Stomach smooth muscle (tissue), 2 donors: ENCODE data around the gene MAPK8IP1.
A peak's percentile ranks its signal among the peaks of the same experiment; 100 is the strongest.

Experiments
- H3K27ac ChIP-seq: one replicate; pipeline ENCODE4 v1.7.0; 2013; ENCODE audit warnings: mild to moderate bottlenecking, low read length, inconsistent platforms
- H3K27me3 ChIP-seq, 2 donors: one replicate each; pipeline ENCODE4 v1.7.0; 2013; ENCODE audit warnings: low read length in 2 of 2; ENCODE audit not compliant: insufficient read depth in 2 of 2, control insufficient read depth in 1 of 2
- H3K36me3 ChIP-seq, 2 donors: one replicate each; pipeline ENCODE4 v1.7.0; 2013; ENCODE audit warnings: low read length in 2 of 2; ENCODE audit not compliant: control insufficient read depth in 2 of 2, insufficient read depth in 2 of 2
- H3K4me1 ChIP-seq: one replicate; pipeline ENCODE4 v1.7.0; 2013; ENCODE audit warnings: low read length; ENCODE audit not compliant: control insufficient read depth, insufficient read depth
- H3K4me3 ChIP-seq, 2 donors: one replicate each; pipeline ENCODE4 v1.7.0; 2013; ENCODE audit warnings: low read length in 2 of 2
- H3K9ac ChIP-seq, 2 donors: one replicate each; pipeline ENCODE4 v1.7.0; 2013; ENCODE audit warnings: low read length in 2 of 2, mild to moderate bottlenecking in 1 of 2
- H3K9me3 ChIP-seq, 2 donors: one replicate each; pipeline ENCODE4 v1.7.0; 2013; ENCODE audit warnings: low read length in 2 of 2; ENCODE audit not compliant: control insufficient read depth in 2 of 2
- donor health status: healthy.
- donor health status: Pancreatic carcinoma.

MAPK8IP1 gene

GRCh38 chr11:45850446-45850845 is 35.0 kb upstream of the MAPK8IP1 start:
- H3K4me1 ChIP-seq = peaks cover 65% of the 10 kb centered on the region
- H3K9ac ChIP-seq = no peak overlapping the region
- no peaks in the 10 kb centered on the region for H3K36me3 ChIP-seq
- H3K27me3 ChIP-seq = no peaks in the 10 kb centered on the region
- no peak overlapping the region for H3K27ac ChIP-seq
- H3K4me3 ChIP-seq = peak overlapping the region in 1 of 2 donors; percentile 15
- H3K9me3 ChIP-seq = no peaks in the 10 kb centered on the region

GRCh38 chr11:45851228-45851627 is 34.2 kb upstream of the MAPK8IP1 start:
- Histone ChIP-seq H3K4me1 (peaks cover 73% of the 10 kb centered on the region), H3K9me3 (no peaks in the 10 kb centered on the region), H3K27ac (no peak overlapping the region), H3K36me3 (peaks cover 0 to 2% of the 10 kb centered on the region in 2 donors), H3K9ac (peak overlapping the region in 1 of 2 donors; percentile 13), H3K27me3 (no peaks in the 10 kb centered on the region), H3K4me3 (no peak overlapping the region)

DNA sequence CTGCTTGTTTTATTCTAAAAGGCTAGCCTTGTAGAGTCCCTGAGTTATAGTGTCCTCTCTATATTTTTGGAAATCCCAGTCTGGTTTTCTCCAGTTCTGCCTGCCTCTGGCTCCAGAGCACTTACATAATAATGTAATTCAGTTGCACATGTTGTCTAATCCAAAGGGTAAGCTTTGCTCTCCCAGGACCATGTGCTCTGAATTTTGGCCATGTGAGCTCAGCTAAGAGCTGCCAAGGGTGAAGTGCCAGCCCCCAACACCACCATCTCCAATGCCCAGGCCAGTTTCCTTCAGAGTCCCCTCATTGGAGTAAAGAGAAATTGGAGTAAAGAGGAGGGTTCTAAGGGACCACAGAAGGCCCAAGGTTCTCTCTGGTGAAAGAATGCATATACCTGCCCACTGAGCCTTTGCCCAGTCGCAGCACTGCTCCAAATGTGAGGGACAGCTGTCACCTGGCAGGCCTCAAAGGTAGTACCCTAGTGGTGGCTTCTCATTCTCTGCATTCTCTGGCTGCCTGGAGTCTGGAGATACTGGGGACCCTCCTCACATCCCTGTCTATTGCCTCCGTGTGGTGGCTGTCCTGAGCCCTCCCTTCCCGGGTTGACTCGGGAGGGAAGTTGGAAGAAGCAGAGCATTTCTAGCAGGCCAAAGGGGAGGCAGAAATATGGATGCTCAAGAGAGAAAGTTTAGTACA is 33.3 kb upstream of the MAPK8IP1 start:
- peak overlapping the region; percentile 89 for H3K27ac ChIP-seq
- peaks cover 5 to 8% of the 10 kb centered on the region in 2 donors for H3K36me3 ChIP-seq
- peak overlapping the region; percentile 41 to 49 for H3K4me3 ChIP-seq
- H3K9me3 ChIP-seq = no peaks in the 10 kb centered on the region
- H3K27me3 ChIP-seq = no peaks in the 10 kb centered on the region
- H3K9ac ChIP-seq = peak overlapping the region in 1 of 2 donors; percentile 8
- peaks cover 81% of the 10 kb centered on the region for H3K4me1 ChIP-seq

GRCh38 chr11:45852712-45853101 is 32.7 kb upstream of the MAPK8IP1 start:
- H3K27ac ChIP-seq = peak overlapping the region; percentile 89
- no peak overlapping the region for H3K9ac ChIP-seq
- H3K4me1 ChIP-seq = peaks cover 86% of the 10 kb centered on the region
- peaks cover 7 to 9% of the 10 kb centered on the region in 2 donors for H3K36me3 ChIP-seq
- no peaks in the 10 kb centered on the region for H3K9me3 ChIP-seq
- no peaks in the 10 kb centered on the region for H3K27me3 ChIP-seq
- H3K4me3 ChIP-seq = peak overlapping the region in 1 of 2 donors; percentile 41

DNA sequence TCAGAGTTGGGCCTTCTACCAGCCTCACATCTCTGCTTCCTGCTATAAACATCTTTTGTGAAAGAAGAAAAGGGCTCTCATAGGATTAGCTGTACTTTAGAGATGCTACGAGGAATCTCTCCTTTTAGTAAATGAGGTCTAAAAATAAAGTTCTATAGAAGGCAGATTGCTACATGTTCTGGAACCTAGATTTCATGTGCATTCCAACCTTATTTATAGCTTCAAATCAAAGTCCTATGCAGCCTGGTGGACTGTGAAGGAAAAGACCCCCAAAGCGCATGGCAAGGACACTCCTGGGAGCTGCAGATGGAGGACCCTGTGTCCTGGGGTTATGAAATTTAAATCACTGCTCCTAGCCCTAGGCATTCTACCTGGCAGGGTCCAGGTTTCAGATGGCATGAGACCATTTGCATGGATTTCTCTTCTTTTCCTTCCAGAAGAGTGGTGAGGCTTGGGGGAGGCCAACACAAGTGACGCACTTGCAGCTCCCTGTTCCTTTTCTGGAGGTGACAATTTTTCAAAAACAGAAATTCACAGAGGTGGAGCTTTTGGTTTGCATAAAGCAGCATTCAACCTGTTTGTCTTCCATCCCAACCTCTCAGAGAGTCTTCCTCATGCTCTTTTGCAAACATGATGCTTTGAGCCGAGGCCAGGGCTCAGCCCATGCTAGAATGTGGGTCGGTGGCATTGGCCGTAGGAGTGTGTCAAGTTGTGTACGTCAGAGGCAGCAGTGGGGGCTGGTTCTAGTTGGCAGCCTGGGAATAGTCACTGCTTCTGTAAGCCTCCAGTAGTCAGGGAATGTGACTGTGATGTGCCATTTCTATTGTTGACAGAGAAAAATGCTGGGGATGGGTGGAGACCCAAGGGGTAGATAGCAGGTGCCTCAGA is 31.9 kb upstream of the MAPK8IP1 start:
- Histone ChIP-seq H3K9me3 (no peaks in the 10 kb centered on the region), H3K27ac (peak overlapping the region; percentile 89), H3K36me3 (peaks cover 7 to 9% of the 10 kb centered on the region in 2 donors), H3K4me3 (peak overlapping the region in 1 of 2 donors; percentile 22), H3K27me3 (no peaks in the 10 kb centered on the region), H3K4me1 (peaks cover 90% of the 10 kb centered on the region), H3K9ac (no peak overlapping the region)

DNA sequence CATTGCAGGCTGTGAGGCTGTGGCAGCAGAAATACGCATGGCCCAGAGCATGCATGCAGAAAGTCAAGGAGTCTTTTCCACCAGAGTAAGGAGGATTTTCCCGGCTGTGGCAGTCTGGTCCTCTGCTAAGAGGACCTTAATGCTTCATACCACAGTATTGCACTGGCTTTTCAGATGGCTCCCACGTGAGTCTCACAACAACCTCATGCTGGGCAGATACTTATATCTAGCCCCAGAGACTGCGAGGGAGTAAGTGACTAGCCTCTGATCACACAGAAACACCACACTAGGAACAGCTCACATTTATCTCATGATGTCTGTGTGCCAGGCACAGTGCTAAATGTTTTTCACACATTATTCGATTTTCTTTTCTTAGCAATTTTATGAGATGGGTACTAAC is 30.1 kb upstream of the MAPK8IP1 start:
- H3K9me3 ChIP-seq = no peaks in the 10 kb centered on the region
- peak overlapping the region in 1 of 2 donors; percentile 3 for H3K4me3 ChIP-seq
- peak overlapping the region; percentile 13 to 36 for H3K9ac ChIP-seq
- H3K36me3 ChIP-seq = peaks cover 7 to 9% of the 10 kb centered on the region in 2 donors
- H3K27ac ChIP-seq = peak overlapping the region; percentile 89
- no peaks in the 10 kb centered on the region for H3K27me3 ChIP-seq
- peaks cover 93% of the 10 kb centered on the region for H3K4me1 ChIP-seq

- peak overlapping the region in 1 of 2 donors; percentile 22 for H3K4me3 ChIP-seq
- H3K36me3 ChIP-seq = peaks cover 12 to 13% of the 10 kb centered on the region in 2 donors
- H3K9me3 ChIP-seq = no peaks in the 10 kb centered on the region
- peak overlapping the region in 1 of 2 donors; percentile 36 for H3K9ac ChIP-seq
- H3K27me3 ChIP-seq = no peaks in the 10 kb centered on the region
- H3K4me1 ChIP-seq = peaks cover 91% of the 10 kb centered on the region
- H3K27ac ChIP-seq = peak overlapping the region; percentile 89
These were observed 29.4 kb upstream of the MAPK8IP1 start for GRCh38 chr11:45856044-45856468.

DNA sequence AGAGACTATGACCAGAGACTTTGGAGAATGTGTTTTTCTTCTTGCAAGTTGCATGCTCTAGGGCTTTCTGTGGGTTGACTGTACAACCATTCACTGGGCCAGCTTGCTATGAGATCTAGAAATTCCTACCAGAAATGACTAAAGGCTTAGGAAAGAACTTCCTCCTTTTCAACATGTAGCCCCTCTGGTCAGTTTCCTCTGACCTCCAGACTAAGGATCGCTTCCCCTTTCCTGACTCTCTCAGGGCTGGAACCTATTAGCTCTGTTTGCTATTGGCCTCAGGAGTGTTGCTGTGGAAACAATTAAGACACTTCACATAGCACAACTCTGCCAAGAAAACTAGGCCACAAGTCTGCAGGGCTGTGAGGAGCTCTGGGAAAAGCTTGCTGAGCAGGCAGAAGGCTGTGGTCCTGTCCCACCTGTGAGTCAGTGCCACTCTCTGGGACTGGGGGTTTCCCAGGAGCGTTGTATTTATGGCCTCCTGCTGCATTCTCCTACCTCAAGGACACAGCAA is 27.4 kb upstream of the MAPK8IP1 start:
- Histone ChIP-seq H3K4me3 (peak overlapping the region; percentile 12 to 55), H3K36me3 (peaks cover 28 to 30% of the 10 kb centered on the region in 2 donors), H3K9me3 (no peaks in the 10 kb centered on the region), H3K9ac (peak overlapping the region; percentile 30 to 36), H3K4me1 (peaks cover 75% of the 10 kb centered on the region), H3K27ac (peak overlapping the region; percentile 89), H3K27me3 (no peaks in the 10 kb centered on the region)

GRCh38 chr11:45858751-45859398 is 26.6 kb upstream of the MAPK8IP1 start:
- Histone ChIP-seq H3K9ac (peak overlapping the region; percentile 34 to 55), H3K36me3 (peaks cover 37 to 38% of the 10 kb centered on the region in 2 donors), H3K27me3 (no peaks in the 10 kb centered on the region), H3K4me1 (peaks cover 69% of the 10 kb centered on the region), H3K9me3 (no peaks in the 10 kb centered on the region), H3K4me3 (peak overlapping the region; percentile 15 to 55), H3K27ac (peak overlapping the region; percentile 89)

DNA sequence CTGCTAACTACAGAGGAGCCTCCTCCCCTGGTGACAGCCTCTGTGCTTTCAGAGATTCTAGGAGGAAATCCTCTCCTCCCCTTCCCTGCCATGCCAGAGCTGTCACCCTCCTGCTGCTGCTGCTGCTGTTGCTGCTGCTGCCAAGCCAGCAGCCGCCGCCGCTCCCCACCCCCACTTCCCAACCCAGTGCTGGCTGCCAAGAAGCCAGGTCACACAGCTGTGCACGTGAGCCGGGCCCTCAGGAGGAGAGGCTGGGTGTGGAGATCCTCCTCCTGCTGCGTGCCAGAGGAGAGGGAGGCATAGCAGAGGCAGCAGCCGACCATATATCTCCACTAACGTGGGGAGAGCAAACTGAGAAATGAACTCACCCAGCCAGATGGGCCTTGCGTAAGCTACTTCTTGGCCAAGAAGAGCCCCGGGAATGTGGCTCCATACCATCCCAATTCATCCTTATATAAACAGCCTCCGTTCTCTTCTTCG is 25.8 kb upstream of the MAPK8IP1 start:
- peaks cover 63% of the 10 kb centered on the region for H3K4me1 ChIP-seq
- peak overlapping the region; percentile 34 to 55 for H3K9ac ChIP-seq
- H3K27ac ChIP-seq = peak overlapping the region; percentile 89
- H3K4me3 ChIP-seq = peak overlapping the region in 1 of 2 donors; percentile 55
- H3K9me3 ChIP-seq = no peaks in the 10 kb centered on the region
- H3K36me3 ChIP-seq = peaks cover 39 to 41% of the 10 kb centered on the region in 2 donors
- no peaks in the 10 kb centered on the region for H3K27me3 ChIP-seq
